Fibroblast of pulmonary artery (primary cell): ENCODE results near the gene ATRIP.
A peak's percentile ranks its signal among the peaks of the same experiment; 100 is the strongest.

Source experiments
- DNase-seq: peaks from one replicate; pipeline ENCODE4 v3.0.0-alpha.2; 2010; ENCODE audit warnings: low read depth
- H3K4me3 ChIP-seq: replicated peaks from 2 replicates; pipeline ENCODE4 v1.5.1; 2011; ENCODE audit warnings: low read depth, mild to moderate bottlenecking, control low read depth, low read length, moderate library complexity
- CTCF ChIP-seq: IDR thresholded peaks from 2 replicates; pipeline ENCODE4 v1.5.1; 2011; ENCODE audit warnings: mild to moderate bottlenecking, control low read depth, low read length, inconsistent platforms; ENCODE audit errors: missing control alignments

Gene ATRIP

GRCh38 chr3:48433472-48434118, 12.9 kb upstream of the ATRIP start:
- H3K4me3 ChIP-seq = no peak overlapping the region
- peak; percentile 43 for DNase-seq

GRCh38 chr3:48434591-48435222, 11.8 kb upstream of the ATRIP start:
- DNase-seq = no peak
- no peak overlapping the region for H3K4me3 ChIP-seq
- no peak for TF ChIP-seq CTCF

More at GRCh38 chr3:48433472-48434118, 12.9 kb upstream of the ATRIP start:
- TF ChIP-seq CTCF = no peak

GRCh38 chr3:48435223-48435595, 11.3 kb upstream of the ATRIP start:
- no peak for TF ChIP-seq CTCF
- H3K4me3 ChIP-seq = no peak overlapping the region
- no peak for DNase-seq

- TF ChIP-seq CTCF = peak; percentile 100
- no peak overlapping the region for H3K4me3 ChIP-seq
- peak; percentile 87 for DNase-seq
These were observed 10.6 kb upstream of the ATRIP start for GRCh38 chr3:48435774-48436476.

GRCh38 chr3:48436477-48436787, 10.1 kb upstream of the ATRIP start:
- H3K4me3 ChIP-seq = no peak overlapping the region
- no peak for DNase-seq
- TF ChIP-seq CTCF = no peak

- no peak for DNase-seq
- no peak overlapping the region for H3K4me3 ChIP-seq
- no peak for TF ChIP-seq CTCF
These were observed 9.7 kb upstream of the ATRIP start for GRCh38 chr3:48436855-48437254.
